ENCODE data around the gene SLC6A14.

Gene SLC6A14

GRCh38 chrX:116436358-116436816, at the start of gene SLC6A14:
Gene SLC6A14, plus strand, starts transcription at chrX:116436606. Its CDS starts 104 bp downstream, at chrX:116436710.
- DNase-seq (ENCODE audit: extremely low read depth in 1 of 2, low read depth in 1 of 2), result no peak

GRCh38 chrX:116395752-116396151, 40.7 kb upstream of the SLC6A14 start:
- DNase-seq (ENCODE audit: extremely low read depth in 1 of 2, low read depth in 1 of 2), result no peak

GRCh38 chrX:116399681-116400080, 36.7 kb upstream of the SLC6A14 start:
- no peak for DNase-seq (ENCODE audit: extremely low read depth in 1 of 2, low read depth in 1 of 2)

- DNase-seq (ENCODE audit: extremely low read depth in 1 of 2, low read depth in 1 of 2), result no peak
Observed at GRCh38 chrX:116409219-116409618, 27.2 kb upstream of the SLC6A14 start.

GRCh38 chrX:116413273-116413672, 23.1 kb upstream of the SLC6A14 start:
- DNase-seq (ENCODE audit: extremely low read depth in 1 of 2, low read depth in 1 of 2), result no peak

GRCh38 chrX:116417214-116417613, 19.2 kb upstream of the SLC6A14 start:
- no peak for DNase-seq (ENCODE audit: extremely low read depth in 1 of 2, low read depth in 1 of 2)

- DNase-seq (ENCODE audit: extremely low read depth in 1 of 2, low read depth in 1 of 2), result no peak
Observed at GRCh38 chrX:116417968-116418367, 18.4 kb upstream of the SLC6A14 start.

GRCh38 chrX:116427978-116428377, 8.4 kb upstream of the SLC6A14 start:
- DNase-seq (ENCODE audit: extremely low read depth in 1 of 2, low read depth in 1 of 2), result no peak

GRCh38 chrX:116435597-116435996, 809 bp upstream of the SLC6A14 start:
- no peak for DNase-seq (ENCODE audit: extremely low read depth in 1 of 2, low read depth in 1 of 2)

- no peak for DNase-seq (ENCODE audit: extremely low read depth in 1 of 2, low read depth in 1 of 2)
Observed at GRCh38 chrX:116449156-116449555, 12.8 kb downstream of the SLC6A14 start.

- DNase-seq (ENCODE audit: extremely low read depth in 1 of 2, low read depth in 1 of 2), result no peak
Observed at GRCh38 chrX:116462822-116463221, 26.4 kb downstream of the SLC6A14 start, which contains the start of gene CT83. Gene CT83, minus strand, starts transcription at chrX:116462976. Its CDS starts 120 bp downstream, at chrX:116462856.

GRCh38 chrX:116480059-116480458, 43.7 kb downstream of the SLC6A14 start:
- DNase-seq (ENCODE audit: extremely low read depth in 1 of 2, low read depth in 1 of 2), result no peak

- no peak for DNase-seq (ENCODE audit: extremely low read depth in 1 of 2, low read depth in 1 of 2)
Observed at GRCh38 chrX:116490104-116490503, 53.7 kb downstream of the SLC6A14 start.

GRCh38 chrX:116493271-116493670, 56.9 kb downstream of the SLC6A14 start:
- no peak for DNase-seq (ENCODE audit: extremely low read depth in 1 of 2, low read depth in 1 of 2)

GRCh38 chrX:116499780-116500179, 63.4 kb downstream of the SLC6A14 start:
- no peak for DNase-seq (ENCODE audit: extremely low read depth in 1 of 2, low read depth in 1 of 2)

Data from activated CD8-positive, alpha-beta memory T cell treated with anti-CD3 and anti-CD28 coated beads for 1 hour (primary cell).